ENCODE measurements around the gene PTCH2. TPM values are rescaled to one million over a fixed set of nuclear protein-coding genes. Genes with fewer than 3 reads are reported as not detected.
A peak's percentile ranks its signal among the peaks of the same experiment; 100 is the strongest.

The PTCH2 gene
- total and polyA plus RNA-seq, 2 of the 13 experiments (the other 11 are each of a cell fraction or from before 2014, with no cell fraction given) = 0.60 to 1.5 TPM

- TF ChIP-seq ZBTB10 (CRISPR knock-in tag; IDR thresholded peaks at IDR 0.05; ENCODE audit: borderline replicate concordance) = peak; percentile 88; the same call in 1 of the 2 replicates
- TF ChIP-seq ZFP62 (CRISPR knock-in tag; IDR thresholded peaks at IDR 0.05) = no peak
- no peak for TF ChIP-seq NR2F1 (CRISPR knock-in tag; IDR thresholded peaks at IDR 0.05)
- TF ChIP-seq ZKSCAN8 (CRISPR knock-in tag; IDR thresholded peaks at IDR 0.05; ENCODE audit: borderline replicate concordance) = no peak
- no peak for TF ChIP-seq ZNF207 (IDR thresholded peaks at IDR 0.05; ENCODE audit: borderline replicate concordance)
- 0 out of 2 replicates have a peak, but pooled peaks have one; percentile 67 for TF ChIP-seq NR0B2 (CRISPR knock-in tag; IDR thresholded peaks at IDR 0.05)
- TF ChIP-seq ZBTB39 (CRISPR knock-in tag; IDR thresholded peaks at IDR 0.05) = no peak
- no peak for TF ChIP-seq TEAD3 (CRISPR knock-in tag; optimal IDR thresholded peaks at IDR 0.05; ENCODE audit: borderline replicate concordance)
- no peak for TF ChIP-seq AFF4 (CRISPR knock-in tag; IDR thresholded peaks at IDR 0.05)
- TF ChIP-seq CHD4 (IDR thresholded peaks at IDR 0.05; ENCODE audit: borderline replicate concordance, low read length) = no peak
- TF ChIP-seq ZNF747 (CRISPR knock-in tag; IDR thresholded peaks at IDR 0.05; ENCODE audit: borderline replicate concordance) = 0 out of 2 replicates have a peak, but pooled peaks have one; percentile 67
- no peak for TF ChIP-seq ZNF530 (CRISPR knock-in tag; IDR thresholded peaks at IDR 0.05; ENCODE audit: low read depth)
- no peak for TF ChIP-seq NFATC3 (CRISPR knock-in tag; IDR thresholded peaks at IDR 0.05)
- TF ChIP-seq ZNF329 (CRISPR knock-in tag; IDR thresholded peaks at IDR 0.05; ENCODE audit: low read depth) = no peak
- TF ChIP-seq KDM1A (CRISPR knock-in tag; IDR thresholded peaks at IDR 0.05) = no peak
- no peak for TF ChIP-seq ZNF256 (CRISPR knock-in tag; conservative IDR thresholded peaks at IDR 0.05)
- no peak for TF ChIP-seq RFXAP (CRISPR knock-in tag; IDR thresholded peaks at IDR 0.05; ENCODE audit: borderline replicate concordance)
- TF ChIP-seq ZNF709 (CRISPR knock-in tag; IDR thresholded peaks at IDR 0.05) = peak; percentile 62; the same call in 1 of the 2 replicates
- TF ChIP-seq ZNF224 (CRISPR knock-in tag; IDR thresholded peaks at IDR 0.05) = peak; percentile 17; the same call in 1 of the 2 replicates
- no peak for TF ChIP-seq ZNF589 (CRISPR knock-in tag; conservative IDR thresholded peaks at IDR 0.05)
Measured at GRCh38 chr1:44784094-44785028, 58.7 kb downstream of the PTCH2 start (continued).

Measured in HepG2 (cell line).